Right kidney (tissue), 1 donor: ENCODE measurements around the gene PRKCD.

ENCODE experiments used
- DNase-seq: peaks from one replicate; pipeline ENCODE4 v3.0.0-alpha.2; 2016

The PRKCD gene

GRCh38 chr3:53217175-53217574 is 56.2 kb downstream of the PRKCD start:
- DNase-seq = no peak

- DNase-seq = no peak
These were observed 57.1 kb downstream of the PRKCD start for GRCh38 chr3:53218131-53218530.

GRCh38 chr3:53219895-53220483 is 59.0 kb downstream of the PRKCD start:
- peak; percentile 39 for DNase-seq

- DNase-seq = no peak
These were observed 60.3 kb downstream of the PRKCD start for GRCh38 chr3:53221345-53221744.

- no peak for DNase-seq
These were observed 60.8 kb downstream of the PRKCD start for GRCh38 chr3:53221827-53222182.

- DNase-seq = no peak
These were observed 61.3 kb downstream of the PRKCD start for GRCh38 chr3:53222183-53222901.

GRCh38 chr3:53223025-53223424 is 62.0 kb downstream of the PRKCD start:
- DNase-seq = no peak

GRCh38 chr3:53223541-53223966 is 62.5 kb downstream of the PRKCD start:
- no peak for DNase-seq

GRCh38 chr3:53224026-53224425 is 63.0 kb downstream of the PRKCD start:
- no peak for DNase-seq

GRCh38 chr3:53224536-53224935 is 63.5 kb downstream of the PRKCD start:
- DNase-seq = no peak

GRCh38 chr3:53225181-53225580 is 64.2 kb downstream of the PRKCD start:
- no peak for DNase-seq

- DNase-seq = no peak
These were observed 64.6 kb downstream of the PRKCD start for GRCh38 chr3:53225651-53226050.

- DNase-seq = no peak
These were observed 65.3 kb downstream of the PRKCD start for GRCh38 chr3:53226142-53226840.

GRCh38 chr3:53226841-53227407 is 65.9 kb downstream of the PRKCD start:
- no peak for DNase-seq

- DNase-seq = no peak
These were observed 67.2 kb downstream of the PRKCD start for GRCh38 chr3:53227993-53228885.

GRCh38 chr3:53229171-53229570 is 68.2 kb downstream of the PRKCD start:
- no peak for DNase-seq

- DNase-seq = no peak
These were observed 68.6 kb downstream of the PRKCD start for GRCh38 chr3:53229606-53230005.

GRCh38 chr3:53230041-53230621 is 69.1 kb downstream of the PRKCD start:
- DNase-seq = no peak

GRCh38 chr3:53230789-53231188 is 69.8 kb downstream of the PRKCD start:
- DNase-seq = no peak

GRCh38 chr3:53231532-53232511 is 70.8 kb downstream of the PRKCD start:
- no peak for DNase-seq
